HG03378 (cell line): Measurements from ENCODE around the gene TNFSF12.

Source experiments
- ATAC-seq: cut with Tn5 transposase; IDR thresholded peaks from one replicate; pipeline ENCODE4 v1.9.1; 2021; ENCODE audit warnings: mild to moderate bottlenecking, moderate library complexity; ENCODE audit not compliant: unreplicated experiment

TNFSF12 gene, protein sequence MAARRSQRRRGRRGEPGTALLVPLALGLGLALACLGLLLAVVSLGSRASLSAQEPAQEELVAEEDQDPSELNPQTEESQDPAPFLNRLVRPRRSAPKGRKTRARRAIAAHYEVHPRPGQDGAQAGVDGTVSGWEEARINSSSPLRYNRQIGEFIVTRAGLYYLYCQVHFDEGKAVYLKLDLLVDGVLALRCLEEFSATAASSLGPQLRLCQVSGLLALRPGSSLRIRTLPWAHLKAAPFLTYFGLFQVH

DNA sequence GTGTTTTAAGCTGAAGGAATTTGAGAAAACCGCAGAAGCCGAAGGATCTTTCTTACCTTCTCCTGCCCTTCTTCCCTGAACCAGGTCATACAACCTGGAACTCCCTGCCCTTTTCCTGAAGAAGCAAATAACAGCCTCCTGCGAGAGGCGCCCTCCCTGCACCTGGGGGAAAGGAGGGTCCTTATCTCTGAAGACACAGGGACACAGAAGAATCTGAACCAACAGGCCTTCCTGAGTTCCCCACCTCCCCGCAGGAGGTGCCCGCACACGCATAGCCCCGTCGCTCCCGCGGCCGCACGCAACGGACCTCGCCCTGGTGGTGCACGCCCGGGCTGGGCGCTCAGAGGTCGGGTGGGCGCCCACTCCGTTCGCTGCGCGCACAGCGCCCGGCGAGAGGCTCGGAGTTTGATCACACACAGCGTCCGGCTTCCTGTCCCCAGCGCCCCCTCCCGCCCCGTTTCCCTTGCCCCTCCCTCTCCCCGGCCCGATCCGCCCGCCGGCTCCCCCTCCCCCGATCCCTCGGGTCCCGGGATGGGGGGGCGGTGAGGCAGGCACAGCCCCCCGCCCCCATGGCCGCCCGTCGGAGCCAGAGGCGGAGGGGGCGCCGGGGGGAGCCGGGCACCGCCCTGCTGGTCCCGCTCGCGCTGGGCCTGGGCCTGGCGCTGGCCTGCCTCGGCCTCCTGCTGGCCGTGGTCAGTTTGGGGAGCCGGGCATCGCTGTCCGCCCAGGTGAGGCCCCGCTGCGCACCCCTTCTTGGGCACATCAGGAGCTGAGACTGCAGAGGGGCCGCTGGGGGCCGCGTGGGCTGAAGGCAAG, at the start of gene TNFSF12:
Gene TNFSF12 (plus strand): TSS at position 474 of the 816 bp plus-strand sequence. CDS start 96 bp downstream, at position 570.
- no peak for ATAC-seq

DNA sequence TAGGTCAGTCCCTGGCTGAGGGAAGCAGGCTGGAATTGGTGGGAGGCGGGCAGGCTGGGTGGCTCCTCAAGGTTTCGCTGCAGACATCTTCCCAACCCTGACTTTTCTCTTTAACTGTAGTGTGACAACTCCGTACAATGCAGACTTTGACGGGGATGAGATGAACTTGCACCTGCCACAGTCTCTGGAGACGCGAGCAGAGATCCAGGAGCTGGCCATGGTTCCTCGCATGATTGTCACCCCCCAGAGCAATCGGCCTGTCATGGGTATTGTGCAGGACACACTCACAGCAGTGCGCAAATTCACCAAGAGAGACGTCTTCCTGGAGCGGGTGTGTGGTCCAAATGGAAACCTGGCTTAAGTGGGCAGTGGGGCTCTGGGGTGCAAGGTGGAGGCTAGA, 49.7 kb upstream of the TNFSF12 start:
- no peak for ATAC-seq

DNA sequence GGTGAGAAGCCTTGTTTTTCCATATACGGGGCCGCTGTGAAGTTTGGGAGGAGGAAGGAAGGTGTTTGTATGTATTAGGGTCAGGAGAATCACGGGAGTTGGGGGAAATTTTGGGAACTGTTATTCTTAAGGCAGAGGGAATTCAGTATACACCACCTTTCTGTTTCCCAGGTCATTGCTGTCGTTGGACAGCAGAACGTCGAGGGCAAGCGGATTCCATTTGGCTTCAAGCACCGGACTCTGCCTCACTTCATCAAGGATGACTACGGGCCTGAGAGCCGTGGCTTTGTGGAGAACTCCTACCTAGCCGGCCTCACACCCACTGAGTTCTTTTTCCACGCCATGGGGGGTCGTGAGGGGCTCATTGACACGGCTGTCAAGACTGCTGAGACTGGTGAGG, 47.1 kb upstream of the TNFSF12 start:
- ATAC-seq: no peak

DNA sequence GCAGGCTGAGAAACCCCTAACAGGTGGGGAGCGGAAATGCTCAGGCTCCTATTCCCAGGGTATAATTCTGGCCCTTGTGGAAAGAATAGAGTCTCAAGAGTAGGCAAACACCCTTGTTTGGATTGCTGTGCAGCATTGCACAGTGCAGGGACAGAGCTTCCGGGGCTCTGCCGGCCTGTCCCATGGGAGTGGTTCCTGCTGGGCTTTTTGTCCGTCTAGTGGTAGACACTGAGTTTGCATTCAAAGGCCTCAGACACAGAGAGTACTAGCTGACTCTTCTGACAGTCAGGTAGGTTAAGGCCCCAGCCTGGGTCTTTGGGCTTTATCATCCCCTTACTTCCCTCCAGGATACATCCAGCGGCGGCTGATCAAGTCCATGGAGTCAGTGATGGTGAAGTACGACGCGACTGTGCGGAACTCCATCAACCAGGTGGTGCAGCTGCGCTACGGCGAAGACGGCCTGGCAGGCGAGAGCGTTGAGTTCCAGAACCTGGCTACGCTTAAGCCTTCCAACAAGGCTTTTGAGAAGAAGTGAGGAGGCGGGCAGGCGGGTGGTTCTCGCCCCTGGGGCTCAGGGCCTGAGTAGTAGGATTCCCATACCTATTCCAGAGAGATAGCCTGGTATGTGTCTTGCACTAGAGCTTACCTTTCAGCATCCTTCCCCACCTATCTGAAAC, 46.5 kb upstream of the TNFSF12 start:
- no peak for ATAC-seq

DNA sequence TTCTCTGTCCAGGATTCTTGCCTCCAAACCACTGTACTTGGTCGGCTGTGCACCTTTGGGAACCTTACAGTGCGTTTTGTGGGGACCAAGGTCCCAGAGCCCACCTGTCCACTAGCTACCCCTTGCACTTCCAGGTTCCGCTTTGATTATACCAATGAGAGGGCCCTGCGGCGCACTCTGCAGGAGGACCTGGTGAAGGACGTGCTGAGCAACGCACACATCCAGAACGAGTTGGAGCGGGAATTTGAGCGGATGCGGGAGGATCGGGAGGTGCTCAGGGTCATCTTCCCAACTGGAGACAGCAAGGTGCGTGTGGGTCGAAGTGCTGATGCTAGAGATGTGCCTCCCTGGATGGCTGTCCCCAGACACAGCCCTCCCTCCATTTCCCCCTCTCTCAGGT, 45.9 kb upstream of the TNFSF12 start:
- ATAC-seq: no peak

DNA sequence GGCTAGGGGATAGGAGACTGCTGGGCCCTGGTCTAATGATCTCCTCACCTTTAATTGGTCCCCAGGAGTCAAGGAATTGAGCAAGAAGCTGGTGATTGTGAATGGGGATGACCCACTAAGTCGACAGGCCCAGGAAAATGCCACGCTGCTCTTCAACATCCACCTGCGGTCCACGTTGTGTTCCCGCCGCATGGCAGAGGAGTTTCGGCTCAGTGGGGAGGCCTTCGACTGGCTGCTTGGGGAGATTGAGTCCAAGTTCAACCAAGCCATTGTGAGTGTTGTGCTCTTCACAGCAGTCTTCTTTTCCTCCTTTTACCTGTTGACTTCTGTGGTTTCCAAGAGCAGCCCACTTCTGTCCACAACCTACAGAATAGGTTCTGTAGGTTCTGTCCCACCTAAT, 45.3 kb upstream of the TNFSF12 start:
- ATAC-seq: no peak

DNA sequence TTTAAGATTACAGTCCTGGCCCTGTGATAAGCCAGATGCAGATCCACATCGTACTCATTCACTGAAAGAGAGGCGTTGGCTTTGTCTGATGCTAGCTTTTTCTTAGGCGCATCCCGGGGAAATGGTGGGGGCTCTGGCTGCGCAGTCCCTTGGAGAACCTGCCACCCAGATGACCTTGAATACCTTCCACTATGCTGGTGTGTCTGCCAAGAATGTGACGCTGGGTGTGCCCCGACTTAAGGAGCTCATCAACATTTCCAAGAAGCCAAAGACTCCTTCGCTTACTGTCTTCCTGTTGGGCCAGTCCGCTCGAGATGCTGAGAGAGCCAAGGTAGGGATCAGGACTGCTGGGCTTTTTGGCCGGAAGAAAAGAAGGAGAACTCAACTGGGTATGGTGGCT, 40.7 kb upstream of the TNFSF12 start:
- no peak for ATAC-seq

DNA sequence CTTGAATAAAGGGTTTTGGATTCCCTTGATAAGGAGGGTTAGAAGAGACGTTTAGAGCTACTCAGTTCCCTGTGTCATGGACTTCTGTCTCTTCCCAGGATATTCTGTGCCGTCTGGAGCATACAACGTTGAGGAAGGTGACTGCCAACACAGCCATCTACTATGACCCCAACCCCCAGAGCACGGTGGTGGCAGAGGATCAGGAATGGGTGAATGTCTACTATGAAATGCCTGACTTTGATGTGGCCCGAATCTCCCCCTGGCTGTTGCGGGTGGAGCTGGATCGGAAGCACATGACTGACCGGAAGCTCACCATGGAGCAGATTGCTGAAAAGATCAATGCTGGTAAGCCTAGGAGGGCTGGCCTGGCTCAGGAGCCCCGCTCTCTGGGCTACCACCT, 40.0 kb upstream of the TNFSF12 start:
- ATAC-seq: no peak

DNA sequence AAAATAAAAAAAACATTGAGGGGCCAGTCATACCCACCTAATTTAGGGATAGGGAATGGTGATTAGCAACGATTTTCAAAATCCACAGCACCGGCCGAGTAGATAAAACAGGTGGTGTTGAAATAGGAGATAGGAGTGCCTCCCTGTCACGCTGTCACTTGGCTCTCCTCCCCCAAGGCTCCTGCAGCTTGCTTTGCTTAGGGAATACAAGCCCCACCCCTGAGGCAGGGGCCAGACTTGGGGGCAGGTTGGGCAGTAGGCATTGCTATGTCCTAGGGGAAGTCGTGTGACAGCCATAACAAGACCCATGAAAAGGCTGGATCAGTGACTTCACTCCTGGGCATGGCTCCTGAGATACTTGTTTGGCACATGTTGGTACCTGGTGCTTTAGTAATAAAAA, 38.9 kb upstream of the TNFSF12 start:
- ATAC-seq: no peak

DNA sequence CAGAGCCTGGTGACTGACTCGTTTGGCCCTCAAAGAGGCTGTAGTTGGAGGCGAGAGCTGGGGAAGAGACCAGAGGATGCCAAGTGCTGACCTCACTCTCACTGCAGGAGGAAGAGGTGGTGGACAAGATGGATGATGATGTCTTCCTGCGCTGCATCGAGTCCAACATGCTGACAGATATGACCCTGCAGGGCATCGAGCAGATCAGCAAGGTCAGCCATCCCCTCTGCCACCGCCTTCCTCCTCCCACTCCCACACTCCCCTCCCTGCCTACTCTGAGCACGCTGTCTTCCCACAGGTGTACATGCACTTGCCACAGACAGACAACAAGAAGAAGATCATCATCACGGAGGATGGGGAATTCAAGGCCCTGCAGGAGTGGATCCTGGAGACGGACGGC, 37.8 kb upstream of the TNFSF12 start:
- no peak for ATAC-seq

DNA sequence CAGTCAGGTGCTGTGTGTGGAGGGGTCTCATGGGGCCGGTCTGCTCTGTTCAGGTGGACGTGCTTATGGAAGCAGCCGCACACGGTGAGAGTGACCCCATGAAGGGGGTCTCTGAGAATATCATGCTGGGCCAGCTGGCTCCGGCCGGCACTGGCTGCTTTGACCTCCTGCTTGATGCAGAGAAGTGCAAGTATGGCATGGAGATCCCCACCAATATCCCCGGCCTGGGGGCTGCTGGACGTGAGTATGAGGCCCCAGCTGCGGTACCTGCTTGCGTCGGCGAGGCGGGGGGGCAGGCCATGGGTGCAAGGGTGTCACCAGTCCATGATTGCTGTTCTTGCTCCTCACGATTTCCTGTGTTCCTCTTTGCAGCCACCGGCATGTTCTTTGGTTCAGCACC, 36.8 kb upstream of the TNFSF12 start:
- ATAC-seq: no peak

DNA sequence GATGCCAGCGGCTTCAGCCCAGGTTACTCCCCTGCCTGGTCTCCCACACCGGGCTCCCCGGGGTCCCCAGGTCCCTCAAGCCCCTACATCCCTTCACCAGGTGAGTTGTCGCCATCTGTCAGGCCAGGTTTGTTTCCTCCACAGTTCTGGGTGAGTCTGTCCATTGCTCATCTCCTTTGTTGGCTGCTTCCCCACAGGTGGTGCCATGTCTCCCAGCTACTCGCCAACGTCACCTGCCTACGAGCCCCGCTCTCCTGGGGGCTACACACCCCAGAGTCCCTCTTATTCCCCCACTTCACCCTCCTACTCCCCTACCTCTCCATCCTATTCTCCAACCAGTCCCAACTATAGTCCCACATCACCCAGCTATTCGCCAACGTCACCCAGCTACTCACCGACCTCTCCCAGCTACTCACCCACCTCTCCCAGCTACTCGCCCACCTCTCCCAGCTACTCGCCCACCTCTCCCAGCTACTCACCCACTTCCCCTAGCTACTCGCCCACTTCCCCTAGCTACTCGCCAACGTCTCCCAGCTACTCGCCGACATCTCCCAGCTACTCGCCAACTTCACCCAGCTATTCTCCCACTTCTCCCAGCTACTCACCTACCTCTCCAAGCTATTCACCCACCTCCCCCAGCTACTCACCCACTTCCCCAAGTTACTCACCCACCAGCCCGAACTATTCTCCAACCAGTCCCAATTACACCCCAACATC, 35.9 kb upstream of the TNFSF12 start:
- ATAC-seq: no peak

DNA sequence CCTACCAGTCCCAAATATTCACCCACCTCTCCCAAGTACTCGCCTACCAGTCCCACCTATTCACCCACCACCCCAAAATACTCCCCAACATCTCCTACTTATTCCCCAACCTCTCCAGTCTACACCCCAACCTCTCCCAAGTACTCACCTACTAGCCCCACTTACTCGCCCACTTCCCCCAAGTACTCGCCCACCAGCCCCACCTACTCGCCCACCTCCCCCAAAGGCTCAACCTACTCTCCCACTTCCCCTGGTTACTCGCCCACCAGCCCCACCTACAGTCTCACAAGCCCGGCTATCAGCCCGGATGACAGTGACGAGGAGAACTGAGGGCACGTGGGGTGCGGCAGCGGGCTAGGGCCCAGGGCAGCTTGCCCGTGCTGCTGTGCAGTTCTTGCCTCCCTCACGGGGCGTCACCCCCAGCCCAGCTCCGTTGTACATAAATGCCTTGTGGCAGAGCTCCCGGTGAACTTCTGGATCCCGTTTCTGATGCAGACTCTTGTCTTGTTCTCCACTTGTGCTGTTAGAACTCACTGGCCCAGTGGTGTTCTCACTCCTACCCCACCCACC, 34.9 kb upstream of the TNFSF12 start:
- no peak for ATAC-seq

DNA sequence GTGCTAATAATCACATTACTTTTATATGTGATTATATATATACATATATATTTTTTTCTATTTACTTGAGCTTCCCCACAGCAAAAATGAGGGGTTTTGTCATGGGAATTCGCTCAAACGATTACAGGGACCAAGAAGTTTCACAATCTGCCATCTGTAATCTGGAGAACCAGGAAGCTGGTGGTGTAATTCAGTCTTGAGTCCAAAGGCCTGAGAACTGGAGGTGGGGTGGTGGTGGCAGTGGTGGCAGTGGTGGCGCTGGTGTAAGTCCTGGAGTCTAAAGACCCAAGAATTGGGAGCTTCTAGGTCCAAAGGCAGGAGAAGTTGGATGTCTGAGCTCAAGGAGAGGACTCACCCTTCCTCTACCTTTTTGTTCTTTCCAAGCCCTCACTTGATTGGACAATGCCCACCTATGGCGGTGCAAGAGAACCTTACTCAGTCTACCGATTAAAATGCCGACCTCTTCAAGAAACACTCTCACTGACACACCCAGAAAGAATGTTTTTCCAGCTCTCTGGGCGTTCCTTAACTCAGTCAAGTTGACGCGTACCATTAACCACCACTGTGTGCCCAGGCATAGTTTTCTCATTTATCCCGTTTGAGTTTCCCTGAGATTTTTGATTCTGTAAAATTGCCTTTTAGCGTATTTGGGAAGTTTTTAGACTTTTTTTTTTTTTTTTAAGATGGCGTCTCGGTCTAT, 32.8 kb upstream of the TNFSF12 start:
- ATAC-seq: no peak

DNA sequence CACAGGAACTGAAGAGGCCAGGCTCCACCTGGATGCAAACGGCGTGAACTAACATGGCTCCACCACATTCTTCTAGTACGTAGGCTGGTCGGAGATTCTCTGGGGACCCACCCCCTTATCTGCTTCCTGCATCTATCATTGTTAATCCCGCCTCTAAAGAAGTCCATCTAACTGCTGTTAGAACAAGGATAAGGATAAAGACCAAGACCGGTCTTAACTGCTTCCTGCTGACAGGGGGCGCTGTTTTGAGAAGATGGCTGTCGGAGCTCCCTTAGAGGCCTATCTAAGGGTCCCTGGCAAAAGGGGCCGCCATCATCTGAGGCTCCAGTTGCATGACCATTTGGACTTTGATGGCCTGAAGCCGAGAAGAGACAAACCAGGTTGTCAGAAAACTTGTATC, 25.8 kb upstream of the TNFSF12 start:
- ATAC-seq: no peak

DNA sequence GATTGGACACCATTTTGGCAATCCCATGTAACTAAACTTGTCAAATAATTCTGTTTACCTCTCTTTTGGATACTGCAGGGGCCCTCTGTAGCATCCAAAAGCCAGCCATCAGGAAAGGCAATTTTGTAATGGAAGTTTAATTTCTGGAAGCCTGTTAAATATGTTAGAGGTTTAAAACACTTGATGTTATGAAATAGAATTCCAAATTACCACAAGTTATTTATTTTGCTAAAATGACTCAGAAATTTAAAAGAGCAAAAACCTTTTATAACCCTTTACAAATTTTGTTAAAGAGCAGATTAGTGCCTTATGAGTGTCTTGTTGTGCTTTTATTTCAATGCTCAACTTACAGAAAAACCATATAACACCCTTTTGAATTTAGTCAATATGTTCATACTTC, 20.0 kb upstream of the TNFSF12 start:
- ATAC-seq: no peak

DNA sequence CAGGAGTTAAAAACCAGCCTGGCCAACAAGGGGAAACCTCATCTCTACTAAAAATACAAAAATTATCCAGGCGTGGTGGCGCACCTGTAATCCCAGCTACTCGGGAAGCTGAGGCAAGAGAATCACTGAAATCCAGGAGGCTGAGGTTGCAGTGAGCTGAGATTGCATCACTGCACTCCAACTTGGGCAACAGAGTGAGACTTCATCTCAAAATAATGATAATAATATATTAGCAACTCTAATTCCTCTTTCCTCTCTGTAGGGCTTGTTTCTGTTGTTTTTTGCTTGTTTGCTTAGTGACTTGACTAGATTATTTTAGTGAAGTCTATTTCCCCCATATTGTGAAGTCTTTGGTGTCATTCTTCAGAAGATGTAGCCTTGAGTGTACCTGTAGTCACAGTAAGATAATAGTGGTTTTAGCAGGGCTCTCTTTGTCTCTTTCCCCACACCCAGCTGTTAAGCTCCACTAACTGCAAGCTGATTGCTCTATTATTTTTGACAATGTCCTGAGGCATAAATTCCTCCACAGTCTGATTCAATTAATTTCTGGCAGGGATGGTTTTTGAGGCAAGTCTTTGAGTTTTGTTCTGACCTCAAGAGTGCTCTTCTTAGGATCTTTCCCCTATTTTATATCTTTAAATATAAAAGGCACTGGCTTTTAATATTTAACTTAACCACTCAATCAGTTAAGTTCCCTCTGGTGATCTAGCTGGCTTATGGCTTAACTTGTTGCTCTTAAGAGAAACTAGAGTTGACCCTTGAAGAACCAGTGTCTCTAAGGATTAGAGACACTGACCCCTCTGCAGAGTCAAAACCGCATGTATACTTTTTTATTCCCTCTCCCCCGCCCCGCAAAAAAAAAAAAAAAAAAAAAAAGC, 18.6 kb upstream of the TNFSF12 start:
- no peak for ATAC-seq

DNA sequence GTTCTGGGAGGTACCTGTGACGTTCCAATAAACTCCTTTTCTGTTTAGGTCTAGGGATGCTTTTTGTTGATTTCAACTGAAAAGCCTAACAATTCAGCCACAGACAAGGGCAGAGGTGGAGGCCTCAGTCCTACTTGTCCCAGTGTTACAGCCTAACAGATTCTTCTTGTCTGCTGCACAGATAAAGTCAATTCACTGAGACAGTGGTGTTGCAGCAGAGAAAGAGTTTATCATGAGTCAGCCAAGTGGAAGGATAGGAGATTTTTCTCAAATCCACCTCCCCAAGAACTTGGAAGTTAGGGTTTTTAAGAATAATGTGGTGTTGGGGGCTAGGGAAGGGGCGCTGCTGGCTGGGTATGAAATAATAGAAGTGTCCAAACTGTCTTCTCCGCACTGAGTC, 10.8 kb upstream of the TNFSF12 start:
- no peak for ATAC-seq

DNA sequence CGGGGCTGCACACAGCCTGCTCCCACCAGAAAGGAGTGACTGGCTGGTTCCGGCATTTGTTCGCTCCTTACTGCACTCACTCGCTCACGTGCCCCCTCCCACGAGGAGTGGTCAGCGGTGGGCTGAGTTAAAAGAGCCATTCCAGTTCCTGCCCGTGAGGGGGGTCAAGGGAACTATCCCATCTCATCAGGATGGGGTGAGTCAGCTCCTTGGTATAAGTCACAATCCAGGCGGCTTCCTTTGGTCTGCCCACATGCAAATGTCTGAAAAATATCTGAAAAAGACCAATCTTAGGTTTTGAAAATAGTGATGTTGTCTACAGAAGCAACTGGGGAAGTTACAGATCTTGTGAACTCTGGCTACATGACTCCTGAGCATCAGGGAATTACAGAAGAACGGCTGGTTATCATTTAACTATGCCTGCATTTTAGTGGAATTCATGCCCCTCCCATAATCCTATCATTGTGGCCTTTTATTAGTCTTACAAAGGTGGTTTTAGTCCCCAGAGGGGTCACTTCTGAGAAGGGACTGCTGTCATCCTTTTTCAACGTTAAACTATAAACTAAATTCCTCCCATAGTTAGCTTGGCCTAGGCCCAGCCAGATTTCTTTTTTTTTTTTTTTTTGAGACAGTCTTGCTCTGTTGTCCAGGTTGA, 9.8 kb upstream of the TNFSF12 start:
- no peak for ATAC-seq
